GM18502 (cell line): ENCODE results near the gene TBX1.

Source experiments
- ATAC-seq: cut with Tn5 transposase; IDR thresholded peaks from one replicate; pipeline ENCODE4 v1.9.1; 2021; ENCODE audit warnings: mild to moderate bottlenecking; ENCODE audit not compliant: unreplicated experiment, poor library complexity

TBX1 gene

GRCh38 chr22:19809741-19810140, 49.2 kb downstream of the TBX1 start:
- no peak for ATAC-seq

GRCh38 chr22:19810381-19811201, 50.0 kb downstream of the TBX1 start:
- no peak for ATAC-seq

GRCh38 chr22:19811211-19811621, 50.6 kb downstream of the TBX1 start:
- ATAC-seq, result no peak

- no peak for ATAC-seq
These were observed 51.5 kb downstream of the TBX1 start for GRCh38 chr22:19811811-19812771.

GRCh38 chr22:19812910-19813309, 52.3 kb downstream of the TBX1 start:
- ATAC-seq, result no peak

- no peak for ATAC-seq
These were observed 53.9 kb downstream of the TBX1 start for GRCh38 chr22:19814428-19814827.

GRCh38 chr22:19815093-19815822, 54.7 kb downstream of the TBX1 start:
- ATAC-seq, result no peak

GRCh38 chr22:19815823-19816290, 55.3 kb downstream of the TBX1 start:
- no peak for ATAC-seq

- no peak for ATAC-seq
These were observed 56.0 kb downstream of the TBX1 start for GRCh38 chr22:19816372-19817119.
